Smooth muscle cell (in vitro differentiated cells): Measurements from ENCODE around the gene ST6GALNAC3. TPM values are rescaled to one million over a fixed set of nuclear protein-coding genes. Genes with fewer than 3 reads are reported as not detected.

Experiments
- DNase-seq: peaks from one replicate; lab custom pipeline; 2025; ENCODE audit not compliant: unreplicated experiment; lab: John Stamatoyannopoulos, UW
- H2AFZ ChIP-seq: fragments of 200-600 bp; sonication (generic); 2 replicates; pipeline ENCODE4 v1.6.0; 2016; ENCODE audit warnings: antibody characterized with exemption, low read depth, mild to moderate bottlenecking
- H3F3A ChIP-seq: fragments of 200-600 bp; sonication (generic); 2 replicates; pipeline ENCODE4 v1.6.0; 2017; ENCODE audit warnings: antibody characterized with exemption, low read depth
- H3K27ac ChIP-seq: fragments of 200-600 bp; sonication (generic); 2 replicates; pipeline ENCODE4 v1.5.1; 2016; ENCODE audit warnings: low read depth, mild to moderate bottlenecking
- H3K27me3 ChIP-seq: fragments of 200-600 bp; sonication (generic); 2 replicates; pipeline ENCODE4 v1.6.1; 2016; ENCODE audit warnings: low read depth, mild to moderate bottlenecking
- H3K36me3 ChIP-seq: fragments of 200-600 bp; sonication (generic); 2 replicates; pipeline ENCODE4 v1.5.1; 2016; ENCODE audit warnings: low read depth
- H3K4me1 ChIP-seq: fragments of 200-600 bp; sonication (generic); 2 replicates; pipeline ENCODE4 v1.5.1; 2016; ENCODE audit warnings: low read depth
- H3K4me2 ChIP-seq: fragments of 200-600 bp; sonication (generic); 2 replicates; pipeline ENCODE4 v1.6.0; 2016; ENCODE audit warnings: mild to moderate bottlenecking
- H3K4me3 ChIP-seq: fragments of 200-600 bp; sonication (generic); 2 replicates; pipeline ENCODE4 v1.5.1; 2016; ENCODE audit warnings: mild to moderate bottlenecking
- H3K79me2 ChIP-seq: fragments of 200-600 bp; sonication (generic); 2 replicates; pipeline ENCODE4 v1.6.0; 2016; ENCODE audit warnings: low read depth, mild to moderate bottlenecking
- H3K9ac ChIP-seq: fragments of 200-600 bp; sonication (generic); 2 replicates; pipeline ENCODE4 v1.6.0; 2016; ENCODE audit warnings: low read depth
- H3K9me3 ChIP-seq: fragments of 200-600 bp; sonication (generic); replicated peaks from 2 replicates; pipeline ENCODE4 v1.5.1; 2016; ENCODE audit warnings: low read depth
- H4K20me1 ChIP-seq: fragments of 200-600 bp; sonication (generic); 2 replicates; pipeline ENCODE4 v1.6.0; 2016; ENCODE audit warnings: low read depth
- WGBS: methylation state at CpG from one replicate; pipeline ENCODE4 v1.1.7; 2016; ENCODE audit warnings: low lambda C conversion rate; 5-methylcytosine and 5-hydroxymethylcytosine counted together
- polyA plus RNA-seq: library from polyadenylated mRNA; unstranded; fragments of >200 nt; fragmentation: Nextera tagmentation; extraction: Ambion mirVana; gene quantifications from 2 replicates; pipeline ENCODE4 v1.2.1, GENCODE V29; 2016
- total RNA-seq: library from RNA; depleted of rRNA; stranded (reverse); fragments of >200 nt; gene quantifications from 2 replicates; pipeline ENCODE4 v1.2.3, GENCODE V29; 2014
- TF ChIP-seq, protein P1 (sequence below): fragments of 200-600 bp; sonication (generic); IDR thresholded peaks from 2 replicates; pipeline ENCODE4 v1.5.1; 2017; ENCODE audit warnings: borderline replicate concordance, mild to moderate bottlenecking, antibody characterized with exemption; ENCODE audit not compliant: insufficient read depth, poor library complexity, severe bottlenecking

Gene ST6GALNAC3
- total and polyA plus RNA-seq, 2 experiments from 2014 or later: 9.3 to 13.4 TPM

GRCh38 chr1:76218888-76219287, 144.3 kb downstream of the ST6GALNAC3 start:
- 97% methylated on average over 2 of the region's 2 CpGs for WGBS
- no peak overlapping the region for H3K9ac ChIP-seq
- no peaks in the 10 kb centered on the region for H3K9me3 ChIP-seq
- no peaks in the 10 kb centered on the region for H3K27me3 ChIP-seq
- no peaks in the 10 kb centered on the region for H3K79me2 ChIP-seq
- H3K4me1 ChIP-seq: no peaks in the 10 kb centered on the region
- no peaks in the 10 kb centered on the region for H3F3A ChIP-seq
- H2AFZ ChIP-seq: no peak overlapping the region
- no peaks in the 10 kb centered on the region for H4K20me1 ChIP-seq
- H3K4me2 ChIP-seq: no peak overlapping the region
- no peak overlapping the region for H3K4me3 ChIP-seq
- H3K36me3 ChIP-seq: no peaks in the 10 kb centered on the region
- TF ChIP-seq, protein P1, sequence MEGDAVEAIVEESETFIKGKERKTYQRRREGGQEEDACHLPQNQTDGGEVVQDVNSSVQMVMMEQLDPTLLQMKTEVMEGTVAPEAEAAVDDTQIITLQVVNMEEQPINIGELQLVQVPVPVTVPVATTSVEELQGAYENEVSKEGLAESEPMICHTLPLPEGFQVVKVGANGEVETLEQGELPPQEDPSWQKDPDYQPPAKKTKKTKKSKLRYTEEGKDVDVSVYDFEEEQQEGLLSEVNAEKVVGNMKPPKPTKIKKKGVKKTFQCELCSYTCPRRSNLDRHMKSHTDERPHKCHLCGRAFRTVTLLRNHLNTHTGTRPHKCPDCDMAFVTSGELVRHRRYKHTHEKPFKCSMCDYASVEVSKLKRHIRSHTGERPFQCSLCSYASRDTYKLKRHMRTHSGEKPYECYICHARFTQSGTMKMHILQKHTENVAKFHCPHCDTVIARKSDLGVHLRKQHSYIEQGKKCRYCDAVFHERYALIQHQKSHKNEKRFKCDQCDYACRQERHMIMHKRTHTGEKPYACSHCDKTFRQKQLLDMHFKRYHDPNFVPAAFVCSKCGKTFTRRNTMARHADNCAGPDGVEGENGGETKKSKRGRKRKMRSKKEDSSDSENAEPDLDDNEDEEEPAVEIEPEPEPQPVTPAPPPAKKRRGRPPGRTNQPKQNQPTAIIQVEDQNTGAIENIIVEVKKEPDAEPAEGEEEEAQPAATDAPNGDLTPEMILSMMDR: no peak
- H3K27ac ChIP-seq: no peak overlapping the region
- DNase-seq: no peak

GRCh38 chr1:76219366-76219818, 144.8 kb downstream of the ST6GALNAC3 start:
- Histone ChIP-seq H3F3A (no peaks in the 10 kb centered on the region), H3K9me3 (no peaks in the 10 kb centered on the region), H4K20me1 (no peaks in the 10 kb centered on the region), H3K36me3 (no peaks in the 10 kb centered on the region), H3K4me2 (no peak overlapping the region), H3K9ac (no peak overlapping the region), H2AFZ (no peak overlapping the region), H3K4me3 (no peak overlapping the region), H3K4me1 (no peaks in the 10 kb centered on the region), H3K27me3 (no peaks in the 10 kb centered on the region), H3K27ac (no peak overlapping the region), H3K79me2 (no peaks in the 10 kb centered on the region)
- DNase-seq: no peak
- 90% methylated on average over 3 of the region's 3 CpGs for WGBS
- TF ChIP-seq, protein P1: no peak

- Histone ChIP-seq H3K4me1 (peaks cover 6% of the 10 kb centered on the region), H2AFZ (no peak overlapping the region), H3K4me2 (no peak overlapping the region), H3F3A (no peaks in the 10 kb centered on the region), H3K4me3 (no peak overlapping the region), H3K79me2 (no peaks in the 10 kb centered on the region), H3K36me3 (no peaks in the 10 kb centered on the region), H3K27ac (no peak overlapping the region), H3K9me3 (no peaks in the 10 kb centered on the region), H3K9ac (no peak overlapping the region), H3K27me3 (no peaks in the 10 kb centered on the region), H4K20me1 (no peaks in the 10 kb centered on the region)
- 75% methylated on average over 3 of the region's 3 CpGs for WGBS
- TF ChIP-seq, protein P1: no peak
- DNase-seq: no peak
Observed at GRCh38 chr1:76224752-76225151, 150.2 kb downstream of the ST6GALNAC3 start.

DNA sequence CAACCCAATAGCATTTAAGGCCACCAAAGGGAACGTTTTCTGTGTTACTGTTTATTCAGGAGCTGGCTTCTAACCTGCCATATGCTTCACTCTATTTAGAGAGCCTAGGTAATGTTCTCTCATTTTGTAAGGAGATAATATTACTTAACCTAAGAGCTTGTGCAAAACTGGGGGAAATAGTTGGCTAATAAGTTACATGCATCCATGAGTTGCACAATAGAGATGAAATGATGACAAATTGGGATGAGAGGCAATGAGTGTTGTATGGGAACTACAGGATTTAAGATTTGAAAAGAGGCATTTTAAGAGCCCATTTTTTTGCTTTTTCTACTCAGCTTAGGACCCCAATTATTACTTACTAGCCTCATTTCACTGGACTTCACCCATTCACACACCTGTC, 151.0 kb downstream of the ST6GALNAC3 start:
- 83% methylated on average over 1 of the region's 1 CpG for WGBS
- H3K36me3 ChIP-seq: no peaks in the 10 kb centered on the region
- H3K4me2 ChIP-seq: no peak overlapping the region
- H3K4me1 ChIP-seq: peaks cover 11% of the 10 kb centered on the region
- H3K27ac ChIP-seq: no peak overlapping the region
- TF ChIP-seq, protein P1: no peak
- no peak overlapping the region for H2AFZ ChIP-seq
- no peak overlapping the region for H3K9ac ChIP-seq
- H3K9me3 ChIP-seq: no peaks in the 10 kb centered on the region
- H3K27me3 ChIP-seq: no peaks in the 10 kb centered on the region
- H3F3A ChIP-seq: no peaks in the 10 kb centered on the region
- no peaks in the 10 kb centered on the region for H4K20me1 ChIP-seq
- no peak for DNase-seq
- H3K79me2 ChIP-seq: no peaks in the 10 kb centered on the region
- H3K4me3 ChIP-seq: no peak overlapping the region
